Stomach (tissue), 9 donors: ENCODE measurements around the gene ADARB2. TPM values are rescaled to one million over a fixed set of nuclear protein-coding genes. Genes with fewer than 3 reads are reported as not detected.

Source experiments
- DNase-seq, 2 donors: peaks; one replicate each; pipeline versions ENCODE4 v3.0.0 to v3.0.0-alpha.2; 2013 to 2019
- H3K27ac ChIP-seq, 5 donors: fragments of 200-600 bp in 4 of 5; sonication (generic) in 4 of 5; one replicate each; pipeline ENCODE4 v1.5.1; 2013 to 2019; ENCODE audit warnings: mild to moderate bottlenecking in 1 of 5, moderate library complexity in 1 of 5
- H3K27me3 ChIP-seq, 3 donors: fragments of 200-600 bp; sonication (generic); one replicate each; pipeline ENCODE4 v1.5.1; 2017 to 2019; ENCODE audit warnings: mixed run types in 1 of 3
- H3K36me3 ChIP-seq, 4 donors: fragments of 200-600 bp; sonication (generic); 1 replicate in 3 of 4; 2 replicates in 1 of 4; pipeline ENCODE4 v1.5.1; 2016 to 2019
- H3K4me1 ChIP-seq, 4 donors: fragments of 200-600 bp; sonication (generic); one replicate each; pipeline ENCODE4 v1.5.1; 2016 to 2019
- H3K4me3 ChIP-seq, 4 donors: fragments of 200-600 bp; sonication (generic) in 3 of 4; one replicate each; pipeline ENCODE4 v1.5.1; 2016 to 2019; ENCODE audit warnings: mild to moderate bottlenecking in 1 of 4
- H3K9me3 ChIP-seq, 4 donors: fragments of 200-600 bp; sonication (generic); one replicate each; pipeline ENCODE4 v1.5.1; 2016 to 2019
- CTCF ChIP-seq, 7 experiments: fragments of 450-650 bp in 4 of 7; fragments of 200-600 bp in 3 of 7; sonication (generic) in 3 of 7; IDR thresholded peaks; one replicate each; pipeline ENCODE4 v1.5.1; 2016 to 2019; ENCODE audit warnings: antibody characterized with exemption in 7 of 7, control low read depth in 2 of 7, mild to moderate bottlenecking in 1 of 7
- EP300 ChIP-seq: sonication (generic); formaldehyde crosslinking; IDR thresholded peaks from one replicate; pipeline ENCODE4 v1.6.1; 2017; ENCODE audit warnings: antibody characterized with exemption
- POLR2A ChIP-seq, 4 donors: fragments of 450-650 bp; IDR thresholded peaks; one replicate each; pipeline ENCODE4 v1.6.1; 2016; ENCODE audit warnings: antibody characterized with exemption in 4 of 4, control low read depth in 2 of 4, mild to moderate bottlenecking in 1 of 4, moderate library complexity in 1 of 4
- POLR2AphosphoS5 ChIP-seq, 3 donors: sonication (generic); formaldehyde crosslinking; IDR thresholded peaks; one replicate each; pipeline ENCODE4 v1.6.1; 2016; ENCODE audit warnings: antibody characterized with exemption in 3 of 3
- WGBS, 5 donors: extraction: QIAGEN DNeasy Blood & Tissue Kit in 3 of 5; methylation state at CpG; one replicate each; pipeline versions ENCODE4 v1.1.5 to v1.1.7; 2013 to 2018; 5-methylcytosine and 5-hydroxymethylcytosine counted together
- intact Hi-C: fragments of 100-400 bp; cut with DNase I; formaldehyde crosslinking; loops from one replicate; pipeline ENCODE4 v1.15.1; 2023; ENCODE audit warnings: low total_unique reads
- polyA plus RNA-seq, 3 donors: library from polyadenylated mRNA; stranded (reverse); fragments of 200-250 nt; gene quantifications; one replicate each; pipeline ENCODE4 v1.2.3, GENCODE V29; 2013
- total RNA-seq, 5 donors: library from RNA; depleted of rRNA; stranded (reverse); fragments of >200 nt; gene quantifications; one replicate each; pipeline versions ENCODE4 v1.1.0 to v1.2.3, GENCODE V29; 2014 to 2016
- donor health status: healthy with polysubstance abuse.
- donor health status: Bipolar disorder and iron deficiency.
- donor health status: healthy.

The ADARB2 gene
- total and polyA plus RNA-seq, 8 donors = 0.55 to 4.1 (median 1.4) TPM; not detected in 1

- H3K4me3 ChIP-seq = no peak overlapping the region
- peaks cover 3 to 14% (median 7%) of the 10 kb centered on the region in 4 donors for H3K4me1 ChIP-seq
- intact Hi-C loops = no loop called here
- H3K9me3 ChIP-seq = no peaks in the 10 kb centered on the region
- DNase-seq = no peak
- H3K27me3 ChIP-seq = peaks cover 0 to 67% (median 19%) of the 10 kb centered on the region in 3 donors
- no peaks in the 10 kb centered on the region for H3K36me3 ChIP-seq
- TF ChIP-seq CTCF (IDR thresholded peaks at IDR 0.05) (no peak), POLR2A (IDR thresholded peaks at IDR 0.05) (no peak), EP300 (no peak), POLR2AphosphoS5 (IDR thresholded peaks at IDR 0.05) (no peak)
- WGBS, 5 donors = 74 to 83% (median 77%) methylated on average over 6 of the region's 6 CpGs
- H3K27ac ChIP-seq = no peak overlapping the region
These were observed 5.7 kb downstream of the ADARB2 start for GRCh38 chr10:1731592-1731991.

- H3K27ac ChIP-seq = no peak overlapping the region
- WGBS, 5 donors = 82 to 90% (median 87%) methylated on average over 3 of the region's 3 CpGs
- H3K36me3 ChIP-seq = no peaks in the 10 kb centered on the region
- no peak for DNase-seq
- H3K4me1 ChIP-seq = peaks cover 0 to 9% (median 2%) of the 10 kb centered on the region in 4 donors
- no peak overlapping the region for H3K4me3 ChIP-seq
- TF ChIP-seq POLR2A (IDR thresholded peaks at IDR 0.05) = no peak
- TF ChIP-seq CTCF (IDR thresholded peaks at IDR 0.05) = no peak
- no peak for TF ChIP-seq EP300
- H3K27me3 ChIP-seq = peaks cover 0 to 62% (median 9%) of the 10 kb centered on the region in 3 donors
- intact Hi-C loops = no loop called here
- H3K9me3 ChIP-seq = no peaks in the 10 kb centered on the region
These were observed 7.6 kb downstream of the ADARB2 start for GRCh38 chr10:1729751-1730150.

- intact Hi-C loops = no loop called here
- no peaks in the 10 kb centered on the region for H3K9me3 ChIP-seq
- H3K27me3 ChIP-seq = peaks cover 0 to 44% (median 4%) of the 10 kb centered on the region in 3 donors
- peaks cover 0 to 9% (median 0%) of the 10 kb centered on the region in 4 donors for H3K4me1 ChIP-seq
- no peak for DNase-seq
- 39 to 63% (median 58%) methylated on average over 11 of the region's 11 CpGs for WGBS, 5 donors
- no peak overlapping the region for H3K4me3 ChIP-seq
- TF ChIP-seq POLR2AphosphoS5 (IDR thresholded peaks at IDR 0.05) (no peak), EP300 (no peak), POLR2A (IDR thresholded peaks at IDR 0.05) (no peak), CTCF (IDR thresholded peaks at IDR 0.05) (no peak)
- H3K27ac ChIP-seq = no peak overlapping the region
- no peaks in the 10 kb centered on the region for H3K36me3 ChIP-seq
These were observed 10.5 kb downstream of the ADARB2 start for GRCh38 chr10:1726861-1727260.

GRCh38 chr10:1724921-1725488, 12.3 kb downstream of the ADARB2 start:
- H3K4me3 ChIP-seq = no peak overlapping the region
- 80 to 88% (median 85%) methylated on average over 15 of the region's 15 CpGs for WGBS, 5 donors
- H3K27me3 ChIP-seq = peaks cover 0 to 29% (median 4%) of the 10 kb centered on the region in 3 donors
- H3K27ac ChIP-seq = no peak overlapping the region
- TF ChIP-seq POLR2A (IDR thresholded peaks at IDR 0.05) (no peak), POLR2AphosphoS5 (IDR thresholded peaks at IDR 0.05) (no peak), EP300 (no peak), CTCF (IDR thresholded peaks at IDR 0.05) (no peak)
- no peaks in the 10 kb centered on the region for H3K36me3 ChIP-seq
- no peak for DNase-seq
- peaks cover 0 to 9% (median 0%) of the 10 kb centered on the region in 4 donors for H3K4me1 ChIP-seq
- H3K9me3 ChIP-seq = no peaks in the 10 kb centered on the region
- intact Hi-C loops = no loop called here
